GM12878 (cell line): ENCODE results near the gene OIT3.

ENCODE experiments used
- BCL11A ChIP-seq: IDR thresholded peaks from 2 replicates; pipeline ENCODE4 v1.6.1; 2011; ENCODE audit warnings: low read depth, low read length
- CTCF ChIP-seq, 3 experiments: IDR thresholded peaks in 2 of 3; conservative IDR thresholded peaks in 1 of 3; 2 replicates each; pipeline ENCODE4 v1.5.1; 2011; ENCODE audit warnings: low read depth in 3 of 3, low read length in 3 of 3, mild to moderate bottlenecking in 3 of 3, control low read depth in 2 of 3, moderate library complexity in 2 of 3, inconsistent platforms in 1 of 3, mixed read lengths in 1 of 3; ENCODE audit not compliant: control insufficient read depth in 2 of 3, insufficient read depth in 1 of 3; ENCODE audit errors: extremely low read depth in 1 of 3
- KDM1A ChIP-seq: fragments of 200-600 bp; sonication (generic); IDR thresholded peaks from 2 replicates; pipeline ENCODE4 v1.6.1; 2016; ENCODE audit warnings: borderline replicate concordance
- NFIC ChIP-seq: IDR thresholded peaks from 2 replicates; pipeline ENCODE4 v1.6.1; 2012; ENCODE audit warnings: low read depth, mild to moderate bottlenecking, inconsistent platforms, low read length, moderate library complexity
- POLR2A ChIP-seq: IDR thresholded peaks from 2 replicates; pipeline ENCODE4 v1.6.1; 2011; ENCODE audit warnings: low read depth, mild to moderate bottlenecking, low read length
- RFX5 ChIP-seq: IDR thresholded peaks from 2 replicates; pipeline ENCODE4 v1.6.1; 2011; ENCODE audit warnings: low read depth, low read length, improper control_type of control experiment
- SMC3 ChIP-seq: IDR thresholded peaks from 2 replicates; pipeline ENCODE4 v1.6.1; 2011; ENCODE audit warnings: low read length, improper control_type of control experiment, borderline replicate concordance
- SP1 ChIP-seq: IDR thresholded peaks from one replicate; pipeline ENCODE4 v1.6.1; 2011; ENCODE audit warnings: low read depth, low read length
- USF1 ChIP-seq: IDR thresholded peaks from 2 replicates; pipeline ENCODE4 v1.6.1; 2011; ENCODE audit warnings: borderline replicate concordance, low read depth, mild to moderate bottlenecking, moderate library complexity, mixed read lengths, low read length; ENCODE audit not compliant: insufficient read depth; ENCODE audit errors: extremely low read length
- ZNF24 ChIP-seq: fragments of 450-650 bp; IDR thresholded peaks from 2 replicates; pipeline ENCODE4 v1.6.1; 2017; ENCODE audit warnings: antibody characterized with exemption, mild to moderate bottlenecking
- ZSCAN29 ChIP-seq: fragments of 450-650 bp; IDR thresholded peaks from 2 replicates; pipeline ENCODE4 v1.6.1; 2017; ENCODE audit warnings: mild to moderate bottlenecking, moderate library complexity
- TF ChIP-seq, protein P1 (sequence below): IDR thresholded peaks from 2 replicates; pipeline ENCODE4 v1.6.1; 2012; ENCODE audit warnings: low read depth, low read length, improper control_type of control experiment
- TF ChIP-seq, protein P2 (sequence below): fragments of 450-650 bp; IDR thresholded peaks from 2 replicates; pipeline ENCODE4 v1.6.1; 2014; ENCODE audit warnings: mild to moderate bottlenecking
- TF ChIP-seq, protein P3 (sequence below): IDR thresholded peaks from 2 replicates; pipeline ENCODE4 v1.6.1; 2012; ENCODE audit warnings: low read depth, low read length, improper control_type of control experiment

DNA sequence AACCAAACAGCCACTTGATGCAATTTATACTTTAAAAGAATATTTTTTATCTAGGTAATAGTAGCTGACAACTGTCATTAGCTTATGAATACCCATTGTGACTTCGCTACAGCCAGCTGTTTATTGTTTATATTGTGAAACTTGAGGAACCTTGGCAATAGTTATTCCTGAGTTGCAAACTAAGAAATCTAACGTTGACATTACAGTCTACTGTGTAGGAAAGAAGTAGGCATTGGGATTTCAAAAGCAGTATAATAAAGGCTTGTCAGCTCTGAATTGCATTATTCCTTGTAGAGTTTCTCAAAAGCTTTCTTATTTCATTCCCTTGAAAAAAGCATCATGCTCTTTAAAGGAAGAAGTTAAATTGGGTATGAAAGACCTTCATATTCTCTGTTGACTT is 42.7 kb upstream of the OIT3 start:
- TF ChIP-seq CTCF (IDR thresholded peaks at IDR 0.05 in 2 of 3, conservative IDR thresholded peaks at IDR 0.05 in 1 of 3; ENCODE audit: control insufficient read depth in 2 of 3, extremely low read depth in 1 of 3, insufficient read depth in 1 of 3, low read depth in 3 of 3, low read length in 3 of 3): no peak
- no peak for TF ChIP-seq KDM1A
- no peak for TF ChIP-seq NFIC
- TF ChIP-seq, protein P1, sequence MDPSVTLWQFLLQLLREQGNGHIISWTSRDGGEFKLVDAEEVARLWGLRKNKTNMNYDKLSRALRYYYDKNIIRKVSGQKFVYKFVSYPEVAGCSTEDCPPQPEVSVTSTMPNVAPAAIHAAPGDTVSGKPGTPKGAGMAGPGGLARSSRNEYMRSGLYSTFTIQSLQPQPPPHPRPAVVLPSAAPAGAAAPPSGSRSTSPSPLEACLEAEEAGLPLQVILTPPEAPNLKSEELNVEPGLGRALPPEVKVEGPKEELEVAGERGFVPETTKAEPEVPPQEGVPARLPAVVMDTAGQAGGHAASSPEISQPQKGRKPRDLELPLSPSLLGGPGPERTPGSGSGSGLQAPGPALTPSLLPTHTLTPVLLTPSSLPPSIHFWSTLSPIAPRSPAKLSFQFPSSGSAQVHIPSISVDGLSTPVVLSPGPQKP: no peak
- TF ChIP-seq POLR2A: no peak
- TF ChIP-seq RFX5: no peak
- TF ChIP-seq SP1: no peak
- no peak for TF ChIP-seq BCL11A
- TF ChIP-seq, protein P2, sequence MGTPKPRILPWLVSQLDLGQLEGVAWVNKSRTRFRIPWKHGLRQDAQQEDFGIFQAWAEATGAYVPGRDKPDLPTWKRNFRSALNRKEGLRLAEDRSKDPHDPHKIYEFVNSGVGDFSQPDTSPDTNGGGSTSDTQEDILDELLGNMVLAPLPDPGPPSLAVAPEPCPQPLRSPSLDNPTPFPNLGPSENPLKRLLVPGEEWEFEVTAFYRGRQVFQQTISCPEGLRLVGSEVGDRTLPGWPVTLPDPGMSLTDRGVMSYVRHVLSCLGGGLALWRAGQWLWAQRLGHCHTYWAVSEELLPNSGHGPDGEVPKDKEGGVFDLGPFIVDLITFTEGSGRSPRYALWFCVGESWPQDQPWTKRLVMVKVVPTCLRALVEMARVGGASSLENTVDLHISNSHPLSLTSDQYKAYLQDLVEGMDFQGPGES: no peak
- TF ChIP-seq USF1: no peak
- no peak for TF ChIP-seq ZSCAN29
- no peak for TF ChIP-seq ZNF24
- TF ChIP-seq, protein P3, sequence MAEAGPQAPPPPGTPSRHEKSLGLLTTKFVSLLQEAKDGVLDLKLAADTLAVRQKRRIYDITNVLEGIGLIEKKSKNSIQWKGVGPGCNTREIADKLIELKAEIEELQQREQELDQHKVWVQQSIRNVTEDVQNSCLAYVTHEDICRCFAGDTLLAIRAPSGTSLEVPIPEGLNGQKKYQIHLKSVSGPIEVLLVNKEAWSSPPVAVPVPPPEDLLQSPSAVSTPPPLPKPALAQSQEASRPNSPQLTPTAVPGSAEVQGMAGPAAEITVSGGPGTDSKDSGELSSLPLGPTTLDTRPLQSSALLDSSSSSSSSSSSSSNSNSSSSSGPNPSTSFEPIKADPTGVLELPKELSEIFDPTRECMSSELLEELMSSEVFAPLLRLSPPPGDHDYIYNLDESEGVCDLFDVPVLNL: no peak
- no peak for TF ChIP-seq SMC3
